Stimulated activated CD4-positive, alpha-beta T cell treated with anti-CD3 and anti-CD28 coated beads, Interleukin-1b, Interleukin-23, amount 100 ng/mL, for 4 hours (primary cell): ENCODE measurements around the gene CIZ1.

Experiments
- DNase-seq, 2 donors: peaks; one replicate each; pipeline ENCODE4 v3.0.0-alpha.2; 2020; ENCODE audit warnings: low read depth in 2 of 2

CIZ1 gene

GRCh38 chr9:128162215-128163026 lies 29.0 kb downstream of the CIZ1 start:
- DNase-seq, result no peak

DNA sequence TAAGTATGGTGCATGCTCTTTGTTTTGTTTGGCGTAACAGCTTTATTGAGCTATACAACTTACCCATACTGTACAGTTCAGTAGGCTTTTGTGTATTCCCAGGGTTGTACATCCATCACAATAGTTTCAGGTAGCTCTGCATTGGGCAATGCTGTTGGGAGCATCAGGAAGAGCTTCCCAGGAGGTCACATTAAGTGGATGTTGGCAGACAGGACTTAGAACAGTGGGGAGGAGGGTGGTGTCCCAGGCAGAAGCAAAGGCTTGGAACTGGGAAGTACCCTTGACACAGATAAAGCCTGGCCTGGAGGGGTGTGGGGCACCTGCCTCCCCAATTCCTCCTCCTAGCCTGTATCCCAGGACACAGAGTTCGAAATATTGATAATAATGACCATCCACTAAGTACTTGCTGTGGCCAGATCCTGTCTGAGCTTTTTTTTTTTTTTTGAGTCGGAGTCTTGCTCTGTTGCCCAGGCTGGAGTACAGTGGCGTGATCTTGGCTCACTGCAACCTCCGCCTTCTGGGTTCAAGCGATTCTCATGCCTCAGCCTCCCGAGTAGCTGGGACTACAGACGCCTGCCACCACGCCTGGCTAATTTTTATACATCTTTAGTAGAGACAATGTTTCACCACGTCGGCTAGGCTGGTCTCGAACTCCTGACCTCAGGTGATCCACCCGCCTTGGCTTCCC lies 30.0 kb downstream of the CIZ1 start:
- DNase-seq, result no peak

DNA sequence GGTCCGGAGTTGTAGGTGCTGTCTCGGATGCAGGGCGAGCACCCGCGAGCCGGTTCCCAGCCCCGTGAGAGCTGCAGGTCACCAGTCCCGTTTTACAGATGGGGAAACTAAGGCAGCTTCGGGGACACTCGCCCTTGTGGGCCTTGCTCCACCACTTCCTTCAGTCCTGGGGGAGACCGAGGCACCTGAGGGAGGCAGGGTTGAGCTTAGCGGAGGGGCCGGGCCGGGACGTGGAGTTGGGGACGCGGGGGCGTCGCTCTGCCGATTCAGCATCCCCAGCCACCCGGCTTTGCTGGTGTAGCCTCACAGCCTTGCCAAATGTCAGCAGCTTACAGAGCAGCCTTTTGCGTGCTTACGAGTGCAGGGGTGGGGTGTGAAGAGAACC lies 30.8 kb downstream of the CIZ1 start:
- peak; percentile 47 to 54 for DNase-seq

DNA sequence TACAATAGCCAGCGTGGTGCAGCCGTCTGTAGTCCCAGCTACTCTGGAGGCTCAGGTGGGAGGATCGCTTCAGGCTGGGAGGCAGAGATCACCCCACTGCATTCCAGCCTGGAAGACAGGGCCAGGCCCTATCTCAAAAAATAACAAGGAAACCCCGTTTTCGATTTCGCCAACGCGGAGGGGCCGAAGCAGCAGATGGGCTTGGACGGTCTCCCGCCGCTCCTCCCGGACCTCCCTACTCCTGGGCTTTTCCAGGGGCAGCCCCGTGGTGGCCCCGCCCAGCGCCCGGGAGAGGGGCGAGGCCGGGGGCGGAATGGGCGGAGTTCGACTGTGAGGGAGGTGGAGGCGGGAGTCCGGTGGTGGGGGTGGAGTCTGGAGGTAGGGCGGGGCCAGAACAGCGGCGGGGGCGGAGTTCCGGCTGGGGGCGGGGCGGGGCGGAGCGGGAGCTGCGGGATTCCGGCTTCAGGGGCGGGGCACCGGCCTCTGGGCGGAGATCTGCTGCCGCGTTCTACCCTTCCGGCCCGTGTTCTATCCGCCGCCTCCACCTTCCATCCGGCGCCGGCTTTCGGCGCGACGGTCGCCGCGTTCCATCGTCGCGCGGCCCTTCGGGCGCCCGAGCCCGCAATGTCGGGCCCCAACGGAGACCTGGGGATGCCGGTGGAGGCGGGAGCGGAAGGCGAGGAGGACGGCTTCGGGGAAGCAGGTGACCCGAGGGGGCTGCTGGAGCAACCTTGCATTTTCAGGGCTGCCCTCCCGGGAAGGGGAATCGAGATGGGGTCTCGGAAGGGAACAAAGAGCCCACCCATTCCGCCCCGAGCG lies 31.4 kb downstream of the CIZ1 start, which contains the start of gene BBLN:
Gene BBLN, plus strand, starts transcription at position 482 of the 819 bp plus-strand sequence. Its CDS starts 143 bp downstream, at position 625.
- DNase-seq, result peak; percentile 92 to 96

- DNase-seq, result peak in 1 of 2 donors; percentile 10
These were observed 31.9 kb downstream of the CIZ1 start for GRCh38 chr9:128159522-128159783.

GRCh38 chr9:128155736-128156500 lies 35.5 kb downstream of the CIZ1 start:
- DNase-seq, result no peak

GRCh38 chr9:128153947-128154695 lies 37.3 kb downstream of the CIZ1 start:
- DNase-seq, result no peak

- no peak for DNase-seq
These were observed 38.1 kb downstream of the CIZ1 start for GRCh38 chr9:128153060-128153946.

- no peak for DNase-seq
These were observed 39.0 kb downstream of the CIZ1 start for GRCh38 chr9:128152133-128153059.

- no peak for DNase-seq
These were observed 39.9 kb downstream of the CIZ1 start for GRCh38 chr9:128151309-128152132.

DNA sequence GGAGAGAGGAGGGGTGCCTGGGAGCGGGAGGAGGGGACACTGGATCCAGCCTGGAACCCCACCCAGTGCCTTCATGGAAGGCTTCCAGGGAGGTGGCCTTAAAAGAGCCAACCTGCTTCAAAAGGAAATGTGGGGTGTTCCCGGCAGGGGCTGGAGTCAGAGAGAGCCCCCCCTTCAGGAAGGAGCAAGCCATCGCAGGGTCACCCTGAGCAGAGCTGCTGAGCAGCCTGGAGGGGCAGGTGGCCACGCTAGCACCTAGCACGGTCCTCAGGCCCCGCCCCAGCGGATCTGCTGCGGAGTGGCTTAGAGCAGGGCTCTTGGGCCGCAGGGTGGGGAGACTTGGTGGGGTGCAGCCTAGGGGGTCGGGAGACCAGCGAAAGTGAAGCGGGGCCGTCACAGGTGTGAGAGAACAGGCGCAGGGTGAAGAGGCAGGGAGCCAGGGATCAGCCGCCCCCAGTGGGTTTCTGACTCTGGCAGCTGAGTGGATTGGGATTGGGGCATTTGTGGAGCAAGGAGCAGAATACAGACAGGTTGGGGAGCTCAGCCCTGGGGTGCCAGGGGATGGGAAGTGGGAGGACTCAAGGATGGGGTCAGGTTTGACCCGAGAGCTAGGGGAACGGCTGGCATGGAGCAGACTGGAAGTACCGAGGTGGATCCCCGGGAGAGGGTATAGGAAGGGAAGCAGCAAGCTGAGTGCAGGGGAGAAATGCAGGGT lies 40.6 kb downstream of the CIZ1 start:
- no peak for DNase-seq

DNA sequence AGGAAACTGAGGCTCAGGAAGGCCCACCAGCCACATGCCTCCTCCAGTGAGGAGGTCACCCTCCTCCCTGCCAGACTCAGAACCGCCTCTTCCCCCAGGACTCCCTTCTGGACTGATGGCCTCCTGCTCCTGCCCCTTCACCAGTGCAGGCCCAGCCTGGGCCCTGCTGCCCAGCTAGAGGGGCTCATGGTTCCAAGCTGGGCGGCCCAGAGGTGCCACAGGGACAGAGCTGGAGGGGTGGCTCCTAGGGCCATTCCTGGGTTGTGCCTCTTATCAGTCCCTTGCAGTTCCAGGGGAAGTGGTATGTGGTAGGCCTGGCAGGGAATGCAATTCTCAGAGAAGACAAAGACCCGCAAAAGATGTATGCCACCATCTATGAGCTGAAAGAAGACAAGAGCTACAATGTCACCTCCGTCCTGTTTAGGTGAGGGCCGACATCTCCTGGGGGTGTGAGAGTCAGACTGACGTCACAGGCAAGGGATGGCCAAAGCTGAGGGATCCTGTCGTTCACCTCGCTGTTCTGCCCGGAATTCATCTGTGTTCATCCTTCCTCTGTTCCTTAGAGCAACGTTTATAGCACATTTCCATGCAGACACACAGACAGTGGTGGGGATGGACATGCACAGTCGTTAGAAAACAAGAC lies 41.3 kb downstream of the CIZ1 start:
- no peak for DNase-seq

DNA sequence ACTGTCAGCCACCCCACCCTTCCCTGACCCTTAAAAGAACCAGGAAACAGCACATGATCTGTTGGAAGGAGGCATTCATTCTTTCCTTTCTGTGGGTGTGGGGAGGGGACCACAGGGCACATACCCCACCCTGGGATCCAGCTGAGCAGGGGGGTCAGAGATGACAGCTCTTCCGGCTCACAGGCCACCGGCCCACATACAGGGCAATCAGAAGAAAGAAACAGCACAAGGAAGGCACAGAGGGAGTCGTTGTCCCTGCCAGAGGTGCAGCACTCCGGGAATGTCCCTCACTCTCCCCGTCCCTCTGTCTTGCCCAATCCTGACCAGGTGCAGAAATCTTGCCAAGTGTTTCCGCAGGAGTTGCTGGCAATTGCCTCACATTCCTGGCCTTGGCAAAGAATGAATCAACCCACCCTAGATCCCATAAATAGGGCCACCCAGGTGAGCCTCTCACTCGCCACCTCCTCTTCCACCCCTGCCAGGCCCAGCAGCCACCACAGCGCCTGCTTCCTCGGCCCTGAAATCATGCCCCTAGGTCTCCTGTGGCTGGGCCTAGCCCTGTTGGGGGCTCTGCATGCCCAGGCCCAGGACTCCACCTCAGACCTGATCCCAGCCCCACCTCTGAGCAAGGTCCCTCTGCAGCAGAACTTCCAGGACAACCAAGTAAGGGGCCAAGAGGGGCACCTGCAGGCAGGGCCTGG lies 42.2 kb downstream of the CIZ1 start, which contains the start of gene LCN2:
Gene LCN2, plus strand, starts transcription at position 453 of the 701 bp plus-strand sequence. Its CDS starts 73 bp downstream, at position 526.
- no peak for DNase-seq

DNA sequence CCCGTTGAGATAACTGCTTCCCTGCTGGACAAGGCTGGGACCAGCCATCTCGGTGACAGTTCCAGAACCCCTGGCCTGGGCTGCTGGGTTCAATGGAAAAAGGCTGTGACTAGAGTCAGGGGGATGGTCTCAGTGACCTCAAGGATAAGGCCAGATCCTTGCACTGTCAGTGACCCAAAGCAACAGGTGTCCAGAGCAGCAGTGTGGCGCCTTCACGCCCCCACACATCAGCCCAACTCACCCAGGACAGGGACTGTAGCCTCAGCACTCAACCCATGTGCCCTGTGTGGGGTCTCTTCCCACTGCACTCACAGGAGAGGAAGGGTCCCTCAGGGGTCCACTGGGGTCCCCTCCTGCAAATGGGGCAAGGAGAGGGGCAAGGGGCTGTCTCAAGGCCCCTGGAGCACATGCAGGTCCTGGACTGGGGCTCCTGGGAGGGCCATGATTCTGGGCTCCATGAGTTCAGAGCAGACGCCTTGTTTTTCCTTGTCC lies 42.8 kb downstream of the CIZ1 start:
- no peak for DNase-seq

DNA sequence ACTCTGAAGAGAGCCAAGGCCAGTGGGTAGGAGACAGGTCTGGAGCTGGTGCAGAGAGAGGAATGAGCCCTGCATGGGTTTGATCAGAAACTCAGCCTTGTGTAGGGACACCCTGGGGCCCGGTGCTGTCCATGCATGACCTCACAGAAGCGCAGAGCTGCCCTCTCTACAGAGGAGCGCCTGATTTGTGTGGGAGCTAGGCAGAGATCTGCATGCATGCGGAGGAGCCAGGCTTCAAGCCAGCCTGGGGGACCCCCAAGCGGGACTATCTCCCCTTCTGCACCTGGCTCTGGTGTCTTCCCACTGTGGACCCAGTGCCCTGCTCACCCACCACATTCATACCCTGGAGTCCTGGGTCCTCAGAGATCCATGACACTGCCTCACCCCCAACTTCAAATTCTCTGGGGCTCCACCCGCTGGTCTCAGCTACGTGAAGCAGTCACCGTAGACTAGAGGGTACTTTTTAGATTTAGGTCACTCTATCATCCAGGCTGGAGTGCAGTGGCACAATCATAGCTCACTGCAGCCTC lies 44.7 kb downstream of the CIZ1 start:
- no peak for DNase-seq

GRCh38 chr9:128145951-128146351 lies 45.4 kb downstream of the CIZ1 start:
- no peak for DNase-seq
